NCI-H2227 treated with DMSO at 0.1 percent for 48 hours (cell line): ENCODE data around the gene GSE1.

ENCODE experiments used
- DNase-seq: peaks from one replicate; lab custom pipeline; 2025; lab: John Stamatoyannopoulos, UW

Gene GSE1

DNA sequence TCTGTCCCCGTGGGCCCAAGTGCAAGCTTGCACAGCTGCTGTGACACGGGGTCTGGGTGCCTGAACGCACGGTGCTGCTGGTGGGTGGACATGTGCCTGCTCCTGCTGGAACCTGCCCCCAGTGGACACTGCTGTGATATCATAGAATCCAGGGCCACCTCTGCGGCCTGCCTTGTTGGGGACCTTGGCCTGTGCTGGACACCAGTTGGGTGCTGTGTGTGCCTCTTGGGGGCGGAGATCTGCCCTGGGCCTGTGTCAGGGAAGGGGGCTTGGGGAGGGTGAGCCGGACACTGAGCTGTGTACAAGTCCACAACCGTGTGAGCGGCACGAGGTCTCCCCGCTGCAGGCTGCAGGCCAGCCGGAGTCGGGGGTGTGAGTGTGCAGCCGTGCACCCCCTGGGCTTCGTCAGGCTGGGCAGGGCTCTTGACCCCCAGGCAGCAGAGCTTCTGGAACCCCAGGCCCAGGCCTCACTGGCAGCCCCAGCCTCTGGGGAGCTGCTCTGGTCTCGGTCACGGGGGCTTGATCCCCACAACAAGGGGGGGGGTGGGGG is 33.3 kb downstream of the GSE1 start:
- DNase-seq: no peak

DNA sequence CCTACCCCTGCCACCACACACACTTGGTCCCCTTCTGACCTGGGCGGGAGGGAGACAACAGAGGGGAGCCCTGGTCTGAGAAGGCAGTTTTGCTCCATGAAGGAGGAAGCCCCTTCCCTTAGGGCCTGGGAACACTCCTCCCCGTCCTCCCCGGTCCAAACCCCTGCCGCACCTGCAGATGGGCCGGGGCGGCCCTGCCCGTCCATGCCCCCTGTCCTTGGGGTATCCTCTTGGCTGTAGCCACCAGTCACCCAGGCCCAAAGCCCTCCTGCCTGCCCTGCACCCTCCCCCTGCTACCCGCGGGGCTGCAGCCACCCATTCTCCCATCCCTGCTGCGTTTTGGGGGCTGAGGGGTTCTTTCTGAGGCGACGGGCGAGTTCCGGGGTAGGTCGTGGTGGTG is 33.9 kb downstream of the GSE1 start:
- no peak for DNase-seq

DNA sequence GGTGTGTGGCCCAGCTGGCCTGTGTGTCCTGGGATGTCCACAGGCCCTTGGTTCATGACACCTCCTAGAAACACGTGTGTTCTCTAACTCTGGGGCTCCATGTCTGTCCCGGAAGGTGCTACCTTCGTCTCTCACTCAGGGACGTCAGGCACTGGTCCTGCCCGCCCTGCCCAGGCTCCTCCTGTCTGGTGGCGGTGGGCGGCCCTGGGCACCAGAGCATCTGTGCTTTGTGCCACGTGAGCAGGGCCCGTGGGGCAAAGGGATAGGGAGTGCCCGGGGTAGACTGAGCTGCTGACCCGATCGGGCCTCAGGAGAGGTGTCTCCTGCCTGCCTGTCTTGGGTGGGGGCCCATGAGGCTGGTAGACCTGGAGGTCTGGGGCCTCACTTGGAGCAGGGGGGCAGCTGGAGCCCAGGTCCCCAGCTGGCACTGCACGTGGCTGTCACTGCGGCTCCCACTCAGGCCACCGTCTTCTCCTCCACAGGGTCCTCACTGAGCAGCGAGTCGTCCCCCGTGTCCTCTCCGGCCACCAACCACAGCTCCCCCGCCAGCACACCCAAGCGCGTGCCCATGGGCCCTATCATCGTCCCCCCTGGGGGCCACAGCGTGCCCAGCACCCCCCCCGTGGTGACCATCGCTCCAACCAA is 35.1 kb downstream of the GSE1 start:
- DNase-seq: no peak

DNA sequence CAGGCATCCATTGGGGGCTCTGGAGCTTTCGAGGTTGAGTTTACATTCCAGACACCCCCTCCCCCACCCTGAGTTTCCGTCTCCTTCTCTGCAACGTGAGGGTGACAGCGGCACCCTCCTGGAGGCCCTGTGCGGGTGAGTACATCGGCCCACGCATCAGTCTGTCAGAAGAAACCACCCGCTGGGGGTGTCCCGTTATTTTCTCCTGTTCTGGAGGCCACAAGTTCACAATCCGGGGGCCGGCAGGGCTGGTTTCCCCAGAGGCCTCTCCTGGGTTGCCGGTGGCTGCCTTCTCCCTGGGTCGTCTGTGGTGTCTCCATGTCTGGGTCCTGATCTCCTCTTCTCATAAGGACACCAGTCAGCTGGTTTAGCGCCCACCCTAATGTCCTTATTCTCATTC is 35.7 kb downstream of the GSE1 start:
- DNase-seq: no peak

DNA sequence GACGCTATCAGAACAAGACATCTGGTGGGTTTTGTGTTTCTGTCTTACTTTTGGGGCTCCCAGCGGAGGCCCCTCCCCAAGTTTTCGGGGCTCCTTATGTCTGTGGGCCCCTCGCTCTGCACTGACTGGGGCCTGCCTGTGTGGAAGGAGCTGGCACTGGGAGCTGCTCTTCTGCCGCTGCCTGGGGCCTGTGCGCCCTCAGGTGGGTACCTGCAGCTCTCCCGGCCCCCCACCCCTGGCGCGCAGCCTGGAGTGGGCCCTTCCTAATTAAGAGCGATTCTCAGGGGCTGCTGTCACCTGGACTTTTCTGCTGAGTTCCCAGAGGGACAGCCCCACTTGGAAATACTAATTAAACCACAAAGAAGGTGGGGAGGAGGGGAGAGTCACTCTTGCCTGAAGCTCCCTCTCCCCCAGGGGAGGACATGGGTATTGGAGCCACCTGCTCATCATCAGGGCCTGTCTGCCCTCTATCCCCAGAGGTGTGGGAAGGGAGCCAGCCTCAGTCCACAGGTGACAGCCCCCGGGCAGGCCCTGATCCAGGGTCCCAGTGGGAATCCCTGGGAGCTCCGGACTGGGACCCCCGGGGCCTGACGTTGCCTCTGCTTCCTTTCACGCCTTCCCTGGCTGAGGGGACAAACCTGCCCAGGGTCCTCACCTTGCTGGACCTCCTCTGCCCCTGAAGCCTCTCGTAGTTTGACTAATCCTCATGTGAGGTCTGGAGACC is 36.5 kb downstream of the GSE1 start:
- DNase-seq: no peak

DNA sequence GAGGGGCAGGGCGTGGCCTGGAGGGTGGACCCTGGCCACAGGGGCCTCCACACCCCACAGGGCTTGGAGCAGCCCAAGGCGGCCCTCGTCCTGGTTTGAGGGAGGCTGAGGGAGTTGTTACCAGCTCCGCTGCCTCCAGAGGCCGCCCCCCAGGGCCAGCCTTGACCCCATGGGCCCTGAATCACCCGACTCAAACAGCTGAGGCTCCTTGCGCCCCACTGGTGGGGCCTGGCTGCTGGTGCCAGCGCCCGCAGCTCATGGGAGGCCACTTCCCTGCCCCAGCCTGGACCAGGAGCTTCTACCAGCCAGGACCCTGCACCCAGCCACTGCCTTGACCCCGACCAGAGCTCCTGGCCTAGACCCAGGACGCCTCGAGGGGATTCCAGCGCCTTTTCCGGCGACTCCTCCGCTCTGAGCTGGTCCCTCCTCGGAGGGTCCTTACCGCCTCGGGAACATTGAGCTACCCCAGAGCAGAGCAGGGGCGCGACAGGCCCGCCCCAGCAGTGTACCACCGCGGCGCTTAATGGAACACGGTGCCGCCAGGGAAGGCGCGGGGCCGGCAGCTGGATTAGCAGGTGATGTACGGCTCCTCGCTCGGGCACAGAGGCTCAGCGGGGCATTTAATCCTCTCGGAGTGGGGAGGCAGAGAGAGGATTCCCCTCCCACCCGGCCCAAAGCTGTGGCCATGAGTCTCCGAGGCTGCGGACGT is 37.2 kb downstream of the GSE1 start:
- DNase-seq: no peak

DNA sequence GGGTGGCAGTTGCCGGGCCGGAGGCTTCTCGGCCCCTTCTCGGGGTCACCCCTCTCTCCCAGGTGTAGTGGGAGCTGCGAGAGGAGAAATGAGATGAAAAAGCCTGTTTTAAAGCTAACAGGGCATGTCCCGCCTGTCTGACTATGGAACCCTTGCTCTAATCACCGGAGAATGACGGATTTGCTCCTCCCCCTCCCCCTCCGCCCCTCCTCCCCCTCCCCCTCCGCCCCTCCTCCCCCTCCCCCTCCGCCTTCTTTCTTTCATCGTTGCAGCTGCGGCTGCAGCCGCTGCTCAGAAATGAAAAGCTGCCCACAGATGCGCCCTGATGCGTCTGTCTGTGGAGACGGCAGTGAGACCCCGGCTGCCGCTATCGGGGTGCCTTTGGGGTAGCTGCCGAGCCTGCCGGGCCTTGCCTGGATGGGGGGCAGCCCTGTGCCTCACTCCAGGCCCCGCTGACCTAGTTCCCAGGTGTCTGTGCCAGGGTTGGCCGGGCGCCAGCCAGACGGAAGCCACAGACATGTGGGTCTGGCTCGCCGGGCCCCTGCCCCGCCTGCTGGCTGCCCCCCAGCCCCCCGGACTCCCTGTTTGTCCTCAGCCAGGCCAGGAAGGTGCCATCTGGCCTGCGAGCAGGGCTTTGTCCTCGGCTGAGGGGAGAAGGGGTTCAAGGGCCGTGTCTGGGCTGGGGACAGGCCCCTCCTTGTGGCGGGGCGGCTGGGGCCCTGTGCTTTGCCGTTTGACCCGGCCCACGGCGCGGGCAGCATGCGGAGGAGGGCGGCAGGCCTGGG is 37.9 kb downstream of the GSE1 start:
- no peak for DNase-seq

DNA sequence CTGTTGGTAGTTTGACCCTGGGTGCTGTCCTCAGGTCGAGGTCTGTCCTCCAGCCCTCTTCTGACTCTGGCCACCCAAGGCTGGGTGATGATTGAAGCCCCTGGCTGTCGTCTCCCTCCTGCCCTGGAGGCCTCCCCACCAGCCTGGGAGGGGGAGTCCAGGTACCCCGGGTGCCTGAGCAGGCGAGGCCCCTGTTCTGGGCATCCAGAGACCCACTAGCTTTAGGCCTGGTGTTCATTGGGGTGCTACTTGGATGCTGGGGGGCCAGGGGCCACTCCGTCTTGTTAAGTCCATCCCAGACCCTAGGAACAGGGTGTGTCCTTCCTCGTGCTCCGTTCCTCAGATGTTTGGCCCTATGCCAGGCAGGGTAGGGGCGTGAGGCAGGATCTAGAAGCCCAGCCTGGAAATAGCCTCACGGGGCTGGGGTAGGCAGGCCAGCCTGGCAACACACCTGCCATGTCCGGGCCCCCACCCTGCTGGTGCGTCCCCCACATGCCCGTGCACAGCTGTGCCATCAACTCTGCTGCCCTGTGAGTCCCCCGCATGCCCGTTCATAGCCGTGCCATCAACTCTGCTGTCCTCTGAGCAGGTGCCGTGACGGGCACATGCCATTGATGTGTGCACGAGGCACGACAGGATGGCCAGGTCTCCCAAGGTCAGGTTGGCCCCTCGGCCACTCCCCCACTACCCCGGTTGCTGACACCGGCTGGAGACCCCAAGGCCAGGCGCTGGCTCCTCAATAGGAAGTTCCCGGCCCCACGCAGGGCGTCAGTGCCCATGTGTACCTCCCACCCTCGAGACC is 38.7 kb downstream of the GSE1 start:
- no peak for DNase-seq

DNA sequence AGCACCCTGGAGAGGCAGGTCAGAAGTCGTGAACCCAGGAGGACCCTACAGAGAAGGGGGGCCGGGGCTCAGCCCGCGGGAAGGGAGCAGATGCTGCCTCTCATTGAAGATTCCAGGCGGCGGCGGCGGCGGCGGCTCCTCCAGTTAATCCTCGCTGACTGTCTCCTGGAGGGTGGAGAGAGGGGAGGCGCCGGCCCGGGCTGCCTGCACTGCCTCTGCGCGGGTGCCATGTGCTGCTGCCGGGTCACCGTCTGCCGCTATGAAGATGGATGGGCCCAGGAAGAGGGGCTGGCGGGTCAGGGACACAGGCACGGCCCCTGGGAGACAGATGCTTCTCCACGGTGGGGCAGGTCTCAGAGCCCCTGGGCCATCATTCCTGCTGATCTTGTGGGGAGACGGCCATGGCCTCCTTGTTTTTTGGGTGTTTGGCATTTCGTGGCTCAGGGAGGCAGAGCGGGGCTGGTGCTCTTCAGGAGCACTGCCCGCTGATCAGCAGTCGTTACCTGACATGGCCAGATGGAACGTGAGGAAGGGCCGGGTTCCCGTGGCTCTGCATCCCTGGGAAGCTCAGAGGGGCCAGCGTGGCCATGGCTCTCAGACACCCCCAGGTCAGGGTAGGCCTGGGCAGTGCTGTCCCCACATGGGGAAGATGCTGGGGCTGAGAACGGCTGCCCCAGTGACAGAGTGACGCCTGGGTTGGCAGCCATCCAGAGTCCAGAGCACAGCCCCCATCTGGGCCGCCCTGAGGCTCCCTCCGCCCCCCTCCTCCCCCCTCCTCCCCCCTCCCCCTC is 39.5 kb downstream of the GSE1 start:
- DNase-seq: no peak

DNA sequence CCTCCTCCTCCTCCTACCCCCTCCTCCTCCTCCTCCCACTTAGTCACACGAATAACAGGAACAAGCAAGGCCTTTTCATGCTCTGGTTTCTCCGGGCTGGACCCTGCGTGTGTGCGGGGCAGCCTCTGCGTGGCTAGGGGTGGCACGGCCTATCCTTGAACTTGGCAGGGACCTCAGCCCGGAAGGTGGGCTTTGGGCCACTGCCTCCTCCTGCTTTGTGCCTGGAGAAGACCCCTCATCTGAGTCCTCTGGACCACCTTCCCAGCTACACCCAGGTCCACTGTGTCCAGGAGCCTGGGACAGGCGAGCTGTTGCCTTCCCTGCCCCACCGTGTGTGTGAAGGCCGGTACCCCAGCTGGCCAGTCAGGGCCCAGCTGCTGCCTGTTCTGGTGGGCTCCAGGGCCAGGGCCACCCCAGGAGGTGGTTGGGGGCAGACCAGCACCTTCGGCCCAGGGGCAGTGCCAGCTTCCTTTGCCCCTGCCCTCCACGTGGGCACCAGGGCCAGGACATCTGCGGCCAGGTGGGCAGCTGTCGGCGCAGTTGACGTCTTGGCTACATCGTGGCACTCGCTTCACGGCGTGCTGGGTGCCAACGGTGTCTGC is 40.3 kb downstream of the GSE1 start:
- DNase-seq: no peak

DNA sequence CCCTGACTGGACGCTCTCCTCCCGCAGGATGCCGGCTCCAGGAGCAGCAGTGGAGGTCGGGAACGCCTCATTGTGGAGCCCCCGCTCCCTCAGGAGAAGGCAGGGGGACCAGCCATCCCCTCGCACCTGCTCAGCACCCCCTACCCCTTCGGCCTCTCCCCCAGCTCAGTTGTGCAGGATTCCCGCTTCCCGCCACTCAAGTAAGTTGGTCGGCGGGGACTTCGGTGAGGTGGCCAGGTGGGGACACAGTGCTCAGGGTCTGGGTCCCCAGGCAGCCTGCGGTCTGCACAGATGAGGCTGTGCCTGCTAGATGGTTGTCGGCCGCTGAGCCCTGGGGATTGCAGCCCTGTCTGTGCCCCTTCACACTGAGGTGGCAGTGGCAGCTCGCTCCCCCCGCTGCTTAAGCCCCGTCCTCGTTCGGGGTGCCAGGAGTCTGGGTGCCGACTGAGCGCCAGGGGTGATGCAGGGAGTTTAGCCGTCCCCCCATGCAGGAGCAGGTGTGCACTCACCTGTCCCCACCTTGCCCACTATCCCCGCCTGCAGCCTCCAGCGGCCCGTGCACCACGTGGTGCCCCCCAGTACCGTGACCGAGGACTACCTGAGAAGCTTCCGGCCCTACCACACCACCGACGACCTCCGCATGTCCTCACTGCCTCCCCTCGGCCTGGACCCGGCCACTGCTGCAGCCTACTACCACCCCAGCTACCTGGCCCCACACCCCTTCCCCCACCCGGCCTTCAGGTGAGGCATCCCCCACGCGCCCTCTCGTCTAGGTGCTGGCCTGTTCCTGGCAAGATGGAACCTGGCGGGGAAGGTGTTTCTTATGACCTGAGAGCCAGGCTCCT is 41.4 kb downstream of the GSE1 start:
- DNase-seq: no peak

DNA sequence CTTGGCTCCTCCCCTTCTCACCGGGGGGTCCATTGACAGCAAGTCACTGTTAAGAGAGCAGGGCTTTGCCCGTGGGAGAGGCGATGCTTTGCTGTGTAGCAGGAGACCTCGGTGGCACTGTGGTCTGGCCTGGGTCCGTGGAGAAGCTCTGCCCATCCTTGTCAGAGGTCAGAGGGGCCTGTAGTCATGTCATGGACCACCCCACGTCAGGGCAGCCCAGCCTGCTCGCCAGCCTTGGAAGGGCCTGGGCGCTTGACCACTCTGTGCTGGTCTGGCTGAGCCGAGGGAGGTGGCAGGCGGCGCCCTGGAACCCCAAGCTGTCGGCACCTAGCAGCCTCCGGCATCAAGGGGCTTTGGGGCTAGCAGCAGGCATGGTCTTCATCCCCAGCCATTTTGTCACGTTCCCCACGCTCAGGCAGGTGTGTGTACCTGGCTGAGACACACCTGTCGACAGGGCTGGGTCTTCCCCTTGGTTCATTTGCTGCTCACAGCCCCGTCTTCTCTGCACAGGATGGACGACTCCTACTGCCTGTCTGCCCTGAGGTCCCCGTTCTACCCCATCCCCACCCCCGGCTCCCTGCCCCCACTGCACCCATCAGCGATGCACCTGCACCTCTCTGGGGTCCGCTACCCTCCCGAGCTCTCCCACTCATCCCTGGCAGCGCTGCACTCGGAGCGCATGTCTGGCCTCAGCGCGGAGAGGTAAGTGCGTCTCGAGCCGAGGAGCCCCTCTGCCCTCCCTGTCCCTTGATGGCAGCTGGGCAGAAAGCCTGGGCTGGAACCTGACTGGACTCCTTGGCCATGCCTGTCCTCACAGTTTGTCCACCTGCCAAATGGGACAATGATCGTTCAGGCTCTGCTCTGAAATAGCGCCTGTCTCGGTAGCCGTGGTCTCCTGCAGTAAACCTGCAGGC is 42.4 kb downstream of the GSE1 start:
- DNase-seq: no peak

DNA sequence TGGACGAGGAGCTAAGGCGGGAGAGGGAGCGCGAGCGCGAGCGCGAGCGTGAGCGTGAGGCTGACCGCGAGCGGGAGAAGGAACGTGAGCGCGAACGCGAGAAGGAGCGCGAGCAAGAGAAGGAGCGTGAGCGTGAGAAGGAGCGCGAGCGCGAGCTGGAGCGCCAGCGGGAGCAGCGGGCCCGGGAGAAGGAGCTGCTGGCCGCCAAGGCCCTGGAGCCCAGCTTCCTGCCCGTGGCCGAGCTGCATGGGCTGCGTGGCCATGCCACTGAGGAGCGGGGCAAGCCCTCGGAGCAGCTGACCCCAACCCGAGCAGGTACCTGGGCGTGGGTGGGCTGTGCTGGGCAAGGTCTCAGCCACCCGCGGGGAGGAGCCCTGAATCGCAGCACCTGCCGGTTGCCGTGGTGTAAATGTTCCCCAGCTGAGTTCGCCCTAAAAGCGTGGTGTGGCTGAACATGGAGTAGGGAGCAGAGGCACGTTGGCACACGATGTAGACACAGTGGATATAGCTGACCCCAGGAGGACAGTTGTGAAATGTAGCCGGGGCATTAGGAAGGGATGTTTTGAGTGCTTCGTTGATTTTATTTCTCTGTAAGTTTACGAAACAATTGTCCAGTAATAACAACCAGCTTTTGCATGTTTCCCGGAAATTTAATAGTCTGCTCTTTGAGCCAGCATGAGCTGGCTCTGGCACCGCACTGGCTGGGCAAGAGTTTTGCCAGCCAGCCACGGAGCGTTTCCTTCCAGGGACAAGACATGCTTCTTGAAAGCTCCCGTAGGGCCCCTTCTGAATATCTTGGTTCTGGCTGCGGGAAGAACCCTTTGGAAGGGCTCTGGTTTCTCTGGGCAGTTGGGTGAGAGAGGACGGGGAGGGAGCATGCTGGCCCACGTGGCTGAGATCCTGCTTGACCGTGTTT is 43.5 kb downstream of the GSE1 start:
- no peak for DNase-seq

DNA sequence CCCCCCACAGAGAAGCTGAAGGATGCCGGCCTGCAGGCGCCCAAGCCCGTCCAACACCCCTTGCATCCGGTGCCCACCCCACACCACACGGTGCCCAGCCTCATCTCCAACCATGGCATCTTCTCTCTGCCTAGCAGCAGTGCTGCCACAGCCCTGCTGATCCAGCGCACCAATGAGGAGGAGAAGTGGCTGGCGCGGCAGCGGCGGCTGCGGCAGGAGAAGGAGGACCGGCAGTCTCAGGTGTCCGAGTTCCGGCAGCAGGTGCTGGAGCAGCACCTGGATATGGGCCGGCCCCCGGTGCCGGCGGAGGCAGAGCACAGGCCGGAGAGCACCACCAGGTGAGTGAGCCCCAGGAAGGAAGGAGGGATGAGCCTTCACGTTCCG is 44.1 kb downstream of the GSE1 start:
- DNase-seq: no peak

DNA sequence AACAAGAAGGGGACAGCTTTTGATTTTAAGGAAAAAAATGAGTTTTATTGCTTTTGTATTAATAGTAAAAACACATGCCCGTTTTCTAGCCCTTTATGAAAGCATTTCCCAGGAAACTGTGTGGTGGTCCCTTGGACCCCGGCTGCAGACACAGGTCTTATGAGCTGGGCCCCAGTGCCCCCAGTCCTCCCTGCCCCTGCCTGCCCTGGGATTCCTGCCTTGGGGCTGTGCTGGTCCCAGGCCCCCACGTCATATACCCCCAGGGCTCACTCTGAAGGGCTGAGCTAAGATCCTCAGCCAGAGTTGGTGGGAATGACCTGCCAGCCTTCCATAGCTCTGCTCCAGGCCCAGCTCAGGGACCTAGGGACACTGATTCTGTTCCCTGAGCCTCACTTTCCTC is 44.9 kb downstream of the GSE1 start:
- DNase-seq: no peak

DNA sequence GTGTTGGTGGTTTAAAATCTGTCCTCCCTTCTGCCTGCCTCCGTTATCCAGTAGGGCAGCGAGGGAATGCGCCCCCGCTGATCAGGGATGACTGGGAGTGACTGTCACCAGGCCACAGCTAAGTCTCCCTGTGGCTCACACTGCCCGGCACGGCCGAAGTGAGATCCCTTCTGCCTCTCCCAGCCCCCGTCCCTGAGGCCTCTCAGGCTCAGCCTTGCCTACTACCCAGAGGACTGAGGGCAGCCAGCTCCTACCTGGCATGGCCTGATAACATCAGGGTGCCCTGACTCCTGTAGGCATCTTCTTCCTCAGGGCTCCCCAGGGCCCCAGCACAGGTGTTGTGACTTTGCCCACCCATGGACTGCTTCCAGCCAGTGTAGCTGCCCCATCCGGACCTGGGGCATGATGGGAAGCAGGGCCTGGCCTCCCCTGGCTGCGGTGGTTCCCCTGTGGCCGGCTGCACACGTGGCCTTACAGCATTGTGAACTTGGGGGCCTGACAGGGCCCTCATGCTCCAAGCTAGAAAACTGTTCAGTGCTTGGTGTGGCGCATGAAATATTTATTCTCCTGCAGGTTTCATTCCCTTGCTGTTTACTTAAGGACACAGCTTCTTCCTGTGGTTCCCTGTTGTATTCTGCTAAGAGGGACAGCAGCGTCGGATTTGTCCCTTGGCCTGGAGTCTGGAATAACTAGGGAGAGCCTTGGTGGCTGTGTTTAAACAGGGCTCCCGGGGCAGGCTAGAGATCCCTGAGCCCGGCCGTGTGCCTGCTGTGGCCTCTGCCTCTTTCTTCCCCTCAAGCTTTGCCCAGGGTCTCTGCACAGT is 45.6 kb downstream of the GSE1 start:
- DNase-seq: no peak
